HG03045 (cell line): ENCODE measurements around the gene SELENBP1.
"Not testable (repeated sequence)": the region's sequence is repeated elsewhere in the genome, so short reads cannot be mapped to it uniquely, and the experiment has no call there.

Experiments
- ATAC-seq: cut with Tn5 transposase; IDR thresholded peaks from one replicate; pipeline ENCODE4 v1.9.1; 2021; ENCODE audit warnings: mild to moderate bottlenecking, moderate library complexity; ENCODE audit not compliant: unreplicated experiment

Gene SELENBP1

DNA sequence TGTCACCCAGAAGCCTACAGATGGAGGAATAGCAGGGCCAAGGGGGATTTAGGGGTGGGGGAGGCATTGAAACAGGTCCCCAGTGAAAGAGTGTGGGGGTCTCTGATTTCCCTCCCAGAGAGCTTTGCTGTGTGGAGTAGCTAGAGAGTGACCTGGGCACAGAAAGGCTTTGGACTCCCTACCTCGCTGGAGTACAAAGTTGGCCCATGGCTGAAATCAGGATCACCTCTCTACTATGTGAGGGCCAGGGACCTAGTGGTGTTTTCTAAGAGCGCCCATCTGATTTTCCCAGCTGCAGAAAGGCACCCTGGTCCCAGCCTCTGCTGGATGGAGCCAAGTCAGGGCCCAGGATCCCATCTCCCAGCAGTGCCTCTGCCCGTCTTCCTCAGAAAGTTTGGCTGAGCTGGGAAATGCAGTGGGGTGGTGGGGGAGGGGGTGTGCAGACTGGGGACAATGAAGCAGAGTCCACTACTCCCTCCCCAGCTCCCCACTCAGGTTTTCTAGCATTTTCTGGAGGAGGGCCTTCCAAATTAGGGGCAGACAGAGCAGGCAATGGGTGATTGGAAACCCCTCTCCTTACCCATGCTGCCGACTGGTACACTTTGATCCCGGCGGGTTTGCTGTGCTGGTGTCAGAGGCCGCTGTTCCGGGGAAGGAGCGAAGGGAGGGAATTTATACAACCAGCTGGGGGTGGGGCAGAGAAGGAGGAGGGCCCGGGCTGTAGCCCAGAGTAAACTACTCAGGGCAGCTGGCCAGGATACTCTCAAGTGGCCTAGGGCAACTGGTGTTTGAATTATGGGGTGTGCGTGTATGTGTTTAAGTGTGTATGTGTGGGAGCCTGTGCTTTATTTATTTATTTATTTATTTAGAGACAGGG, at the start of gene SELENBP1:
TSS of gene SELENBP1 (minus strand) at position 648 of the 877 bp plus-strand sequence. CDS start at position 584, 64 bp downstream.
- no peak for ATAC-seq

DNA sequence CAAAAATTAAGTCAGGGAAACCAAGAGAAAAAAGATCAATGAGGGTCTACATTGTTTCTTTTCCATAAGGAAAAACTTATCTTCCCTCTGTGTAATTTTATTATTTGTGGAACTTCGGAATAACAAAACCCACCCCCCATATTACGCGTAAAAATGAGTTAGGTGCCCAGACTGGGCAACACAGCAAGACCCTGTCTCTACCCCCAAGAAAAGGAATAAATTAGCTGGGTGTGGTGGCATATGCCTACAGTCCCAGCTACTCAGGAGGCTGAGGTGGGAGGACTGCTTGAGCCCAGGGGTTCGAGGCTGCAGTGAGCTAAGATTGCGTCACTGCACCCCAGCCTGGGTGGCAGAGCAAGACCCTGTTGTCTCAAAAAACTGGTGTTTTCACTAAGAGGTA, 47.3 kb upstream of the SELENBP1 start:
- ATAC-seq, result no peak

DNA sequence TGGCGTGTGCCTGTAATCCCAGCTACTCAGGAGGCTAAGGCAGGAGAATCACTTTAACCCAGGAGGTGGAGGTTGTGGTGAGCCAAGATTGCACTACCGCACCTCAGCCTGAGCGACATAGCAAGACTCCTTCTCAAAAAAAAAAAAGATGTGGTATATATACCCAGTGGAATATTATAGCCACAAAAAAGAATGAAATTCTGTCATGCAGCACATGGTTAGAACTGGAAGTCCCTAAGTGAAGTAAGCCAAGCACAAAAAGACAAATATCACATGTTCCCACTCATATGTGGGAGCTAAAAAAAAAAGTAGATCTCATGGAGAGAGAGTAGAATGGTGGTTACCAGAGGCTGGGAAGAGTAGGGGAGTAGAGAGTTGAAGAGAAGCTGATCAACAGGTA, 45.6 kb upstream of the SELENBP1 start:
- no peak for ATAC-seq

DNA sequence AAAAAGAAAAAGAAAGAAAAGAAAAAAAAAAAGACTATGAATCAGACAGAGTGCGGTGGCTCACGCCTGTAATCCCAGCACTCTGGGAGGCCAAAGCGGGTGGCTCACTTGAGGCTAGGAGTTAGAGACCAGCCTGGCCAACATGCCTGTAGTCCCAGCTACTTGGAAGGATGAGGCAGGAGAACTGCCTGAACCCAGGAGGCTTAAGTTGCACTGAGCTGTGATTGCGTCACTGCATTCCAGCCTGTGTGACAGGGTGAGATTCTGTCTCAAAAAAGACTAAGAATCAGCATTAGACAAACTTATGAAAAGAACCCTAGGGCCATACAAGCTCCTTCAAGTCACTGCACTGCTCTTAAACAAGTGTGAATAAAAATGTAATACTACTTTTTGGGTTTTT, 43.7 kb upstream of the SELENBP1 start:
- no peak for ATAC-seq

DNA sequence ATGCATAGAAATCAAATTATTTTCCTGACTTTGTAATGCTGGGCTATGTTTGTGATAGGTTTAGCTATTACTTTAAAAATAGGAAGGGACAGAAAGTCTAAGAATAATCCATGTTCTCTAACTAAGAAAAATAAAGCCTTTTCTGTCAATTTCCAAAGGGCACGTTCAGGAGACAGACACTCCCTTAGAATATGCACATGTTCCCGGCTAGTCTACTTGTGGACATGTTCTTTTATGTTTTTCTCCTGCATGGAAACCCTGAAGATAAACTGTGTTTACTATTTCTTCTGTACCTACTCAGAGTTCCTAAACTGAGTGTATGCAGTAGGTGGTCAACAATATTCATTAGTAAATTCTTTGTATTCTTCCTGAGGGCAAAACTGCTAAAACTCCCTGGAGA, 39.4 kb upstream of the SELENBP1 start:
- ATAC-seq, result no peak

DNA sequence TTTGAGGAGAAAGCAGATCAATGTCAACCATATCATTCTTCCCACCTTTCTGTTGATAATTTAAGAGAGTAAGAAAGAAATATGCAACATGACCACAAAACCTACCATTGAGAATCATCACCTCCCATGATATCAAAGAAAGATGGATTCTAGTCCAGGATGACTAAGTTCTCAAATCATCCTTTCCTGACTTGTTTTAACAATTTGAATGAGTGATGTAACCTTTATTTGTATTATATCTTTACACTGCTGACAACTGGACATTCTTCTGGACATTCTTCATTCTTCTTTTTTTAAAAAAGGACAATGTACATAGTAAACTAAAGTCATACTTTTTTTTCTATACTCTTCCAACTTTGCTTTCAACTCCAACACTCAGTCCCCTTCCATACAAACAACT, 36.4 kb upstream of the SELENBP1 start:
- ATAC-seq, result no peak

DNA sequence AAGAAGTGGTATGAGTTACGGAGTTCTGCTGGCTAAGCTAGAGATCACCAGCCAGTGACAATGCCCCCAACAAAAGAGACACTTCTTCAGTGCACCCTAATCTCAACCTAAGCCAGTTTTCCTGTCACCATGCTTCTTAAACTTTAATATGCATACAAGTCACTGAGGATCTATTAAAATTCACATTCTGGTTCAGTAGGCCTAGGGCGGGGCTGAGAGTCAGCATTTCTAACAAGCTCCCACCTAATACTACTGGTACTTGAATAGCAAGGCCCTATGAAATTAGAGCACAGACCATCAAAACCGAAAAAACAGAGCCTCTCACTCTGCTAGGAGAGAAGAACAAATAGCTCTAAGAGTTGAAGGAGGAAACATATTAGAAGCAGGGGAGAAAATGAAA, 34.8 kb upstream of the SELENBP1 start:
- ATAC-seq, result no peak

DNA sequence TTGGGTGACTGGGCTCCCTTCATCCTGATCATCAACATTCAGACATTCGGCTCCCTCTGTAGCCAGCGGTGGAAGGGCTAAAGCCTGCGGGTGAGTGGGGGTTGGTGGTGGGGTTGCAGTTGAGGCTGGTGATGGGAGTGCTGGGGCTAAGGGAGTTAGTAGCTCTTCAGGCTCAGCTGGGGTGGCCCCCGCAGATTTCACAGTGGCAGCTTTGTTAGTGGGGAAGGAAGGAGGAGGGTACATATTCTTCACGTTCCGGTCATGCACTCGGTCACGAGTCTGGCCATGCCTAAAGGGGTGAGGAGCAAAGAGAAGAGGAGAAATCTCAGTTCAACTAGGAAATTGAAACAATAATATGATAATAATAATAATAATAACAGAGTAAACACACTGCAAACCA, 33.7 kb upstream of the SELENBP1 start:
- ATAC-seq, result no peak

DNA sequence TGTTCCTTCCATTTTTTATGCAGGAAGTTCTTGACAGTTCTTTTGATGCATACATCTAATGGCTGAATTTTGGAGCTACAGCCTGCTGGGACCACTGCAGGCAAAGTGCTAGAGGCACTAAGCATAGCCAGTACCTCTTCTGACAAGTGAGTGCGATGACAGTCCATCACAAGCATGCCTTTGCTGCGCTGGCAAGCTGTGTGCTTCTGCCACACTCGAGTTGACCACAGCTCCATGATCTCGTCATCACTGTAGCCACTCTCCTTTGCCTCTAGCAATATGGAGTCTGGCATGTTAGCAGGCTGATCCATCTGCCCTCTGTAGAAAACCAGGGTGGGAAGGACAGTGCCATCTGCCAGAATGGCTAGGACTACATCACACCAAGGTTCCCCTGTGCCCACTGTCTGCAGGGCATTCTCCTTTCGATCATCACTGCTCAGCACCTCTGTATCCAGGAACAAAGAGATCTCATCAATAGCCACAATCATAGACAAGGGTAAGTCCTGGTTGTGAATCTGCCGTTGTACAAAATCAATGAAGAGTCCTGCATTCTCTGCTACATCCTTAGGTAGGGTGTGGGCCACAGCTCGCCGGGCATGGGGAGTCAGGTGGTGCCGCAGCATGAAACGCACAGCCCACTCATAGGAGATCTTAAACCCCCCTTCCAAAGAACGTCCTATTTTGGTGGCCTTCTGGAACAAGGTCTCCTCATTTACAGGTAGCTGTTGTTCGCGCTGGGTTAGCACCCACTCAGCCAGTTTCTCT, 32.9 kb upstream of the SELENBP1 start:
- ATAC-seq, result no peak

DNA sequence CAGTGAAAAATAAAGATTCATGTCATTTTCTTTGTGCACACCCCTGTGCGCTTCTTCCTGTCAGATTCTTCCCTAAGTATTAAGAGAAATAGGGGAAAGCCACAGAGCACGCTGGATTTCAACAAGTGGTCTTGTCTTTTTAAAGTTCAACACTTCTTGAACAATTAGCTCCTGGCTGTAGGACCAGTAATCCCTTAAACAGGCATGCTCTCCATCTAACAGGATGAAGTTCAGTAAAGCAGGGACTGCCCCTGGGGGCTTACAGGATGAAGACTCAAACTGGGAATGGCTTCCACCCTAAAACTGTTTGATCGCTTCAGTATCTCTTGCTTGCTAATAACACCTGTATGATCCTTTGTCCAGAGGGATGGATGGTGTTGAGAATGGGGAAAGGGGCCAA, 31.1 kb upstream of the SELENBP1 start:
- no peak for ATAC-seq

DNA sequence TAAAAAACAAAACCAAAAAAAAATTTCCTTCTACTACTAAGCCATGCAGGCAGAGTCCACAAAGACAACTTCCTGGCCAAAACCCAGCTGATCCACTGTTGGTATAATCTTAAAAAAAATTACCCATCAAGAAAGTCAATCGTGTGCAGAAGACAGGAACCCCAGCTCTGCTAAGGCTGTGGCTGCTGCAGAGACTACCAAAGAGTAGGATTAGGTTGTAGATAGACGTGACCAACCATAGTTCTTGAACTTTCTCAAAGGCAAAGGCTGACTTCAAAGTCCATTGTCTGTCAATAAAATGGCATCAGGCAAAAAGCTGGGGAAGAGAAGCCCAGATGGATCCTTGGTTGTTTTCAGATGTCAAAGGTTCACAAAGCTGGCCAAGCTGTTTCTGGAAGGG, 30.3 kb upstream of the SELENBP1 start:
- ATAC-seq, result no peak

DNA sequence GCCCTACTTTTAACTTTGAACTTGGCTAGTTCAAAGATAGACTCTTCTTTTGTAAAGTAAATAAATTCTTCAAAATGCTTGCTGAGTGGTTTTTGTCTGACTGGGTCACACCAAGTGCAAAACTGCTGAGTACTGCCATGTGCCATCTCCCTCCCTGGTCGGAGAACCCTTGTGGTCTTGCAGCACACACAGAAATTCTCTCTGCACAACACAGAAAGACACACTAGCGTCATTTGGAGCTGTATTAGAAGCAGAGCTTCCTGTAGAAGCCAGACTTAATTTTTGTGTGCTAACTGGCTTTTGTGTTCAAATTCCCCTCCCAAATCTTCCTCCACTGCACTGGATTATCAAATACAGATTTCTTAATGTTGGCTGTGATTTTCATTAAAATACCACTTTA, 29.4 kb upstream of the SELENBP1 start:
- no peak for ATAC-seq

DNA sequence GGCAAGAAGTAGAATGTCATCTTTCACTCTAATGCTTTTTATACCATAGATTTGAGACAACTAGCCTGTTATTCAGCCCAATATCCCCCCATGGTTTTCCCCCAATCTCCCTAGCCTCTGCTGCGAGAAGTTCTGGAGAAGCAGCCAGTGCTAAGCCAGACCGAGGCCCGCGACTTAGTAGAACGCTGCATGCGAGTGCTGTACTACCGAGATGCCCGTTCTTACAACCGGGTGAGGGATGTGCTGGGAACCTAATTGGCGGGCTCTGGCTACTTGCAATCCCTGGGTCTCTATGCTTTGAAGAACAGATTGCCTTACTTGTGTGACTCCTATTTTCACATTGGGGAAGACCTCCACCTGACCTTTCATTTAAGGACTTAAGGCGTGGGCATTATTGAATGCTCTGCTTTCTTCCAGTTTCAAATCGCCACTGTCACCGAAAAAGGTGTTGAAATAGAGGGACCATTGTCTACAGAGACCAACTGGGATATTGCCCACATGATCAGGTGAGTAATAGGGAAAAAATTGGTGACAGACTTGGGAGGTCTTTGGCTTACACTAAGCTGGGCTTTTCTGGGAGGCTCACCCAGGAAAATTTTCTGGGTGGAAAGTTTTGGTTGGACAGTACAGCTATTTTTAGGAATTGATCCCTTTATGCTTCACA, 28.8 kb upstream of the SELENBP1 start:
- no peak for ATAC-seq

DNA sequence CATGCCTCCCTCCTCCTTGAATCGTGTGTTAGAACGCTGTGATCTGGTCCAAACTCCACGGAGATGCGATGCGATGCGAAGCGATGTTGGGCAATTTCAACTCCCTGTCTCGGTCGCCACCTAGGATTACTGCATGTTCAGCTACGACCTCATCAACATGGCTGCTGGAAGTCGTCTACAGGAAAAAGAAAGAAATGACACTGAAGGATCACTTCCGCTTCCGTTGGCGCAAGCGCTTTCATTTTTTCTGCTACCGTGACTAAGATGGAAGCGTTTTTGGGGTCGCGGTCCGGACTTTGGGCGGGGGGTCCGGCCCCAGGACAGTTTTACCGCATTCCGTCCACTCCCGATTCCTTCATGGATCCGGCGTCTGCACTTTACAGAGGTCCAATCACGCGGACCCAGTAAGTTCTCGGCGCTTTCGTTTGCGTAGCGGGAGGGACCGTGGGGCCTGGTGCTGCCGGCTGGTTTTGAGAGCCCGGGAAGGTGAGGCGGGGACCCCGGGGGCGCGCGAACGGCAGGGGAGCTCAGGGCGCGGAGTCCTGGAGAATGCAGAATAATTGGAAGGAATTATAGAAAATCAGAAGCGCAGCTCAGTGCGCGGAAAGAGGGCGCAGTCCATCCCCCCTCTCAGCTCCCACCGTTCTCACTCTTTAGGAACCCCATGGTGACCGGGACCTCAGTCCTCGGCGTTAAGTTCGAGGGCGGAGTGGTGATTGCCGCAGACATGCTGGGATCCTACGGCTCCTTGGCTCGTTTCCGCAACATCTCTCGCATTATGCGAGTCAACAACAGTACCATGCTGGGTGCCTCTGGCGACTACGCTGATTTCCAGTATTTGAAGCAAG, 27.0 kb upstream of the SELENBP1 start, which contains the start of gene PSMB4:
TSS of gene PSMB4 (plus strand) at position 250 of the 848 bp plus-strand sequence. CDS start at position 265, 15 bp downstream.
- ATAC-seq, result peak; percentile 73

DNA sequence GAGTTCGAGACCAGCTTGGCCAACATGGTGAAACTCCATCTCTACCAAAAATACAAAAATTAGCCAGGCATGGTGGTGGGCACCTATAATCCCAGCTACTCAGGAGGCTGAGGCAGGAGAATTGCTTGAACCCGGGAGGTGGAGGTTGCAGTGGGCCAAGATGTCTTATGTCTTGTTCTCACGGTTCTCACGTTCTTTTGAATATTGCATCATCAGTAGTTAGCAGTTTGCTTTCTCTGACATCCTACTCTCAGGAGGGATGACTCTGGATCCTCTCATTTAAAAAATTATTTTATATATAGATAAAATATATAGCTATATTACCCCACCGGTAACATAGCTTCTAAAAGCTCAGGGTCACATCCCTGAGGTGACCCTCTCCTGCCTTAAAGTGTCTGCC, 23.8 kb upstream of the SELENBP1 start:
- not testable (repeated sequence) for ATAC-seq

DNA sequence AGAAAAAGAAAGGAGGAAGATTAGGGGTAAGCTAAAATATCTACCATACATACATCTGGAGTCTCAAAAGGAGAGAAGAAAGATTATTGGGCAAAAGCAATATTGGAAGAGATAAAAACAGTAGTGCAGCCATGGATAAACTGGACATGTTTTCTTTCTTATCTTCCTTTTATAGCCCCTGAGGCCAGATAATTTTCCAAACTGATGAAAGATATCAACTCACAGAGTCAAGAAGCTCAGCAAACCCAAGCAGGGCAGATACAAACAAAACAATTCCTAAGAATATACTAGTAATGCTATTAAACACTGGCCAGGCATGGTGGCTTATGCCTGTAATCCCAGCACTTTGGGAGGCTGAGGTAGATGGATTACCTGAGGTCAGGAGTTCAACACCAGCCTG, 21.1 kb upstream of the SELENBP1 start:
- no peak for ATAC-seq

DNA sequence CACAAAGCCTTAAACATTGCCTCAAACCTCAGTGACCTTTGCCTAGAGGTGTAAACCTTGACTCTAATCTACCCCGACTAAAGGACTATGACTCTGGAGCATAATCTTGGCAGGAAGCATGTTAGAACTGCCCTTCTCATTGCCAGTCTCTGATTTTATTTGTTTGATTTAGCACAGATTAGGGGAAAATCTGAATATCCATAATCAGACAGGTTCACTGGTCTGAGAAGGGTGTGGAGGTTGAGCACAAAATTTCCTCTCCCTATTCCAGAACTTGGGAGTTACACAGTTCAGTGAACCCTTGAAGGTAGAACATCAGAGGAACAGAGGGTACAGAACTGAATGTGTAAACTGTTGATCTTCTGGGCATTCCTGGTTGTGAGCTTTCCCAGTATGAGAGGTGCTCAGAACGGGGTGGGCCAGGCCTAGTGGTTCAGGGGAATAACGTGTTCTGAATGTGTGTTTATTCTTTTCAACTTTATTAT, 18.6 kb upstream of the SELENBP1 start:
- ATAC-seq, result no peak

DNA sequence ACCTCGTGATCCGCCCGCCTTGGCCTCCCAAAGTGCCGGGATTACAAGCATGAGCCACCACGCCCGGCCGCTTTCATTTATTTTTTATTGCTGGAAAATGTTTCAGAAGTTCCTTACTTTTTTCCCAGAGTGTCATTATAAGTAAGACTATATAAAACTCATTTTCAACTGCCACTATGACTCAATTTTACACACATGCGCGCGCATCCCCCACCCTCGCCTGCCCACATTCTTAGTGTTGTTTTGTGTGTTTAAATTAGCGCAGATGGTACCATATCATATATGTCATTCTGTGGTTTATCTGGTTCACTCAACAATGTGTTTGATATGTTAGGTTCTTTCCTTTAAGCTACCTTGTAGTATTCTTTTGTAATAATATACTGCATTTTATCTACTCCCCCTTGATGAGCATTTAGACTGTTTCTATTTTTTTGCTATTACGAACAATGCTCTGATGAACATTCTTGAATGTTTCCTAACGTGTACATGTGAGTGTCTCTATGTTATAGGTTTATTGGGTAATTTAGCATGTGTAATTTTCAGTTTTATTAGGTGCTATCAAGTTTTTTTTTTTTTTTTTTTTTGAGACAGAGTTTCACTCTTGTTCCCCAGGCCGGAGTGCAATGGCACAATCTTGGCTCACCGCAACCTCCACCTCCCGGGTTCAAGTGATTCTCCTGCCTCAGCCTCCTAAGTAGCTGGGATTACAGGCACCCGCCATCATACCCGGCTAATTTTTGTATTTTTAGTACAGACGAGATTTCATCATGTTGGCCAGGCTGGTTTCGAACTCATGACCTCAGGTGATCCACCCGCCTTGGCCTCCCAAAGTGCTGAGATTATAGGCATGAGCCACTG, 17.9 kb upstream of the SELENBP1 start:
- ATAC-seq, result not testable (repeated sequence)

DNA sequence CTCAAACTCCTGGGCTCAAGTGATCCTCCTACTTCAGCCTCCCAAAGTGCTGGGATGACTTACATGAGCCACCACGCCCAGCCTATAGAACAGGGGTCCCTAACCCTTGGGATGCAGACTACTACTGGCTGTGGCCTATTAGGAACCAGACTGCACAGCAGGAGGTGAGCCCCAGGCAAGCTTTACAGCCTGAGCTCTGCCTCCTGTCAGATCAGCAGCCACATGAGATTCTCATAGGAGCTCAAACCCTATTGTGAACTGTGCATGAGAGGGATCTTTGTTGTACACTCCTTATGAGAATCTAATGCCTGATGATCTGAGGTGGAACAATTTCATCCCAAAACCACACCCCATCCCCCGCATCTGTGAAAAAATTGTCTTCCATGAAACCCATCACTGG, 13.5 kb upstream of the SELENBP1 start:
- no peak for ATAC-seq
